K562 (cell line): ENCODE measurements around the gene SATB2. TPM values are rescaled to one million over a fixed set of nuclear protein-coding genes. Genes with fewer than 3 reads are reported as not detected.

Experiments
- ATAC-seq: fragments of 200-7000 bp; cut with Tn5 transposase; 3 replicates; pipeline ENCODE4 v1.9.1; 2020; ENCODE audit warnings: moderate library complexity
- BruUV-seq: library from RNA; stranded (reverse); fragments of 400-500 nt; replicated peaks from 2 replicates; lab custom pipeline; 2021; lab: Mats Ljungman, UMichigan
- CTCF ChIA-PET: fragments of 300-600 bp; formaldehyde crosslinking; extraction: SDS; loops from one replicate; lab custom pipeline; 2021; ENCODE audit warnings: low intra/inter-chr PET ratio; lab: Yijun Ruan, JAX
- POLR2A ChIA-PET: fragments of 300-600, 350-650 bp; sonication (Branson Sonifier 250); formaldehyde crosslinking; extraction: SDS; loops from one replicate; lab custom pipeline; 2021; ENCODE audit warnings: antibody characterized with exemption, inconsistent platforms; lab: Yijun Ruan, JAX
- DNase-seq, 4 experiments: peaks; one replicate each; pipeline versions ENCODE4 v3.0.0 to v3.0.0-alpha.2; 2011 to 2018; ENCODE audit warnings: low spot score in 3 of 4, mixed read lengths in 3 of 4; ENCODE audit errors: extremely low read depth in 1 of 4
- FAIRE-seq: peaks from 2 replicates; lab custom pipeline; 2011; peaks lifted over from hg19 to GRCh38; lab: Jason Lieb, UNC
- H2AFZ ChIP-seq: 2 replicates; pipeline ENCODE4 v1.6.0; 2011; ENCODE audit warnings: low read depth, low read length, control low read depth, inconsistent platforms
- H3K27ac ChIP-seq: fragments of 200-600 bp; 3 replicates; pipeline ENCODE4 v1.8.0; 2011; ENCODE audit warnings: low read depth, mild to moderate bottlenecking, control low read depth, inconsistent platforms, low read length, moderate library complexity, mixed read lengths; ENCODE audit errors: extremely low read depth
- H3K27me3 ChIP-seq, 2 experiments: fragments of 300-600 bp in 1 of 2; 2 replicates in 1 of 2; 3 replicates in 1 of 2; pipeline versions ENCODE4 v1.6.0 to v1.8.0; 2011; ENCODE audit warnings: inconsistent platforms in 2 of 2, low read length in 2 of 2, mild to moderate bottlenecking in 1 of 2, mixed read lengths in 1 of 2, moderate library complexity in 1 of 2; ENCODE audit not compliant: control insufficient read depth in 2 of 2, insufficient read depth in 2 of 2
- H3K36me3 ChIP-seq: fragments of 300-600 bp; 3 replicates; pipeline ENCODE4 v1.8.0; 2011; ENCODE audit warnings: mild to moderate bottlenecking, low read length, inconsistent platforms; ENCODE audit not compliant: control insufficient read depth, insufficient read depth
- H3K4me1 ChIP-seq, 2 experiments: fragments of 200-600 bp in 1 of 2; replicated peaks in 1 of 2; 2 replicates in 1 of 2; 3 replicates in 1 of 2; pipeline versions ENCODE4 v1.5.1 to v1.8.0; 2011; ENCODE audit warnings: inconsistent platforms in 2 of 2, low read length in 2 of 2, mild to moderate bottlenecking in 1 of 2, mixed read lengths in 1 of 2, moderate library complexity in 1 of 2; ENCODE audit not compliant: control insufficient read depth in 2 of 2, insufficient read depth in 2 of 2
- H3K4me2 ChIP-seq: 2 replicates; pipeline ENCODE4 v1.6.1; 2011; ENCODE audit warnings: low read length, control low read depth, inconsistent platforms, mixed read lengths; ENCODE audit not compliant: insufficient read depth
- H3K4me3 ChIP-seq: fragments of 200-600 bp; sonication (generic), shearing (Covaris generic); 2 replicates; pipeline ENCODE4 v1.5.1; 2016; ENCODE audit warnings: control low read depth, inconsistent platforms
- H3K79me2 ChIP-seq: fragments of 200-600 bp; 3 replicates; pipeline ENCODE4 v1.8.0; 2011; ENCODE audit warnings: low read length, inconsistent platforms; ENCODE audit not compliant: control insufficient read depth, insufficient read depth
- H3K9ac ChIP-seq, 2 experiments: 2 replicates each; pipeline versions ENCODE4 v1.6.0 to v1.6.1; 2011; ENCODE audit warnings: low read depth in 2 of 2, low read length in 2 of 2, control low read depth in 1 of 2, inconsistent platforms in 1 of 2, mild to moderate bottlenecking in 1 of 2, mixed read lengths in 1 of 2; ENCODE audit not compliant: insufficient read depth in 1 of 2
- H3K9me1 ChIP-seq: one replicate; pipeline ENCODE4 v1.6.0; 2011; ENCODE audit warnings: inconsistent platforms, mild to moderate bottlenecking, low read length, moderate library complexity; ENCODE audit not compliant: control insufficient read depth, insufficient read depth
- H3K9me3 ChIP-seq: replicated peaks from 2 replicates; pipeline ENCODE4 v1.5.1; 2011; ENCODE audit warnings: low read depth, low read length, inconsistent platforms; ENCODE audit not compliant: control insufficient read depth, insufficient read depth
- H4K20me1 ChIP-seq: replicated peaks from 2 replicates; pipeline ENCODE4 v1.6.1; 2011; ENCODE audit warnings: low read length, inconsistent platforms, mixed read lengths; ENCODE audit not compliant: control insufficient read depth, insufficient read depth
- ATF3 ChIP-seq, 2 experiments: fragments of 450-650 bp in 1 of 2; sonication (generic) in 1 of 2; formaldehyde crosslinking in 1 of 2; IDR thresholded peaks in 1 of 2; conservative IDR thresholded peaks in 1 of 2; 2 replicates each; pipeline versions ENCODE4 v1.6.1 to v1.8.1; 2016 to 2023; ENCODE audit warnings: mild to moderate bottlenecking in 2 of 2, moderate library complexity in 2 of 2, inconsistent platforms in 1 of 2, missing genetic modification reagents in 1 of 2
- CAMTA2 ChIP-seq: fragments of 250-450 bp; sonication (Bioruptor Pico); conservative IDR thresholded peaks from 2 replicates; pipeline ENCODE4 v1.5.1; 2022
- CEBPG ChIP-seq, 3 experiments: fragments of 200-800 bp in 1 of 3; sonication (Bioruptor generic) in 1 of 3; sonication (generic) in 1 of 3; formaldehyde crosslinking in 1 of 3; IDR thresholded peaks in 2 of 3; conservative IDR thresholded peaks in 1 of 3; 2 replicates each; pipeline versions ENCODE4 v1.6.1 to v1.8.0; 2016 to 2022; ENCODE audit warnings: missing compliant biosample characterization in 2 of 3, missing genetic modification characterization in 2 of 3, mild to moderate bottlenecking in 1 of 3, missing genetic modification reagents in 1 of 3
- DMBX1 ChIP-seq: fragments of 250-450 bp; sonication (Bioruptor Pico); IDR thresholded peaks from 2 replicates; pipeline ENCODE4 v1.8.0; 2022; ENCODE audit warnings: inconsistent platforms, mild to moderate bottlenecking, moderate library complexity, borderline replicate concordance
- FOXA3 ChIP-seq, 2 experiments: fragments of 450-650 bp in 1 of 2; sonication (generic) in 1 of 2; formaldehyde crosslinking; IDR thresholded peaks in 1 of 2; conservative IDR thresholded peaks in 1 of 2; 2 replicates each; pipeline versions ENCODE4 v1.4.0 to v1.8.0; 2020 to 2022; ENCODE audit warnings: mild to moderate bottlenecking in 2 of 2, missing genetic modification reagents in 1 of 2
- MBD1 ChIP-seq: fragments of 250-450 bp; sonication (Bioruptor Pico); IDR thresholded peaks from 2 replicates; pipeline ENCODE4 v1.8.0; 2022; ENCODE audit warnings: inconsistent platforms
- MED1 ChIP-seq: sonication (generic); formaldehyde crosslinking; IDR thresholded peaks from 2 replicates; pipeline ENCODE4 v1.8.1; 2023; ENCODE audit warnings: missing genetic modification reagents, borderline replicate concordance
- MEF2A ChIP-seq: IDR thresholded peaks from 2 replicates; pipeline ENCODE4 v1.6.1; 2011; ENCODE audit warnings: low read depth, mild to moderate bottlenecking, low read length, moderate library complexity; ENCODE audit not compliant: control insufficient read depth
- TBL1XR1 ChIP-seq, 2 experiments: IDR thresholded peaks; 2 replicates each; pipeline ENCODE4 v1.6.1; 2012; ENCODE audit warnings: improper control_type of control experiment in 2 of 2, low read length in 2 of 2, mild to moderate bottlenecking in 1 of 2
- U2AF2 ChIP-seq: fragments of 200-400 bp; formaldehyde crosslinking; optimal IDR thresholded peaks from 2 replicates; pipeline ENCODE3; 2017; ENCODE audit warnings: low read depth, mild to moderate bottlenecking, low read length
- ZNF23 ChIP-seq: fragments of 250-450 bp; sonication (Bioruptor Pico); IDR thresholded peaks from 2 replicates; pipeline ENCODE4 v1.4.0; 2020; ENCODE audit warnings: mild to moderate bottlenecking
- ZNF354B ChIP-seq: fragments of 250-450 bp; sonication (Bioruptor Pico); IDR thresholded peaks from 2 replicates; pipeline ENCODE4 v1.4.0; 2020
- WGBS: fragments of 100-300 bp; shearing (Covaris generic); methylation state at CpG from one replicate; pipeline ENCODE4 v1.1.6; 2016; ENCODE audit warnings: low coverage, mixed read lengths; ENCODE audit not compliant: insufficient coverage; ENCODE audit errors: missing lambda C conversion rate; 5-methylcytosine and 5-hydroxymethylcytosine counted together
- in situ Hi-C: fragments of 300-500 bp; cut with MboI; formaldehyde crosslinking; loops from 4 replicates; pipeline ENCODE4 v1.15.0; 2018; ENCODE audit warnings: inconsistent platforms, mixed read lengths
- intact Hi-C: fragments of 100-400 bp; cut with micrococcal nuclease; formaldehyde crosslinking; loops from 2 replicates; pipeline ENCODE4 v1.14.2; 2022
- polyA plus RNA-seq, 8 experiments: library from polyadenylated mRNA; depleted of rRNA in 4 of 8; stranded (reverse) in 5 of 8; unstranded in 3 of 8; fragments of >200 nt; fragmentation: Nextera tagmentation in 2 of 8; fragmentation: Illumina TruSeq in 1 of 8; extraction: Ambion mirVana in 2 of 8; extraction: Trizol in 1 of 8; gene quantifications; 2 replicates each; pipeline versions ENCODE4 v1.2.1 to v1.2.3, GENCODE V29; 2011 to 2014; ENCODE audit warnings: inconsistent platforms in 1 of 8, missing spikeins in 1 of 8
- total RNA-seq, 7 experiments: library from RNA; depleted of rRNA in 6 of 7; stranded (reverse); fragments of >200 nt in 6 of 7; fragmentation: Illumina TruSeq in 2 of 7; extraction: Trizol in 2 of 7; gene quantifications; 2 replicates each; pipeline versions ENCODE4 v1.2.1 to v1.2.3, GENCODE V29; 2011 to 2021; ENCODE audit warnings: low replicate concordance in 1 of 7

Gene SATB2
- total and polyA plus RNA-seq, 9 of the 15 experiments (the other 6 are each of a cell fraction or from before 2014, with no cell fraction given) = 4.5 to 34.0 (median 15.1) TPM

GRCh38 chr2:199278099-199278498 lies 179.6 kb downstream of the SATB2 start:
- H3K4me3 ChIP-seq = no peak overlapping the region
- no peak overlapping the region for H2AFZ ChIP-seq
- H3K27ac ChIP-seq = no peak overlapping the region
- TF ChIP-seq FOXA3 (CRISPR knock-in tag; conservative IDR thresholded peaks at IDR 0.05 in 1 of 2, IDR thresholded peaks at IDR 0.05 in 1 of 2) = peak in 1 of 2 experiments; percentile 36; a peak in 1 of 4 replicates
- no peak for TF ChIP-seq ZNF23 (CRISPR knock-in tag)
- no peak for TF ChIP-seq U2AF2
- H3K4me2 ChIP-seq = no peak overlapping the region
- no peaks in the 10 kb centered on the region for H3K4me1 ChIP-seq
- DNase-seq (peak in 2 of 4 experiments; percentile 7 to 12), ATAC-seq (peak; percentile 60), FAIRE-seq (no peak)
- H3K79me2 ChIP-seq = no peaks in the 10 kb centered on the region; the same call in 2 of the 3 replicates
- no peaks in the 10 kb centered on the region; the same call in 1 of the 2 replicates for H4K20me1 ChIP-seq
- BruUV-seq = no TSS peak
- CTCF ChIA-PET = no interaction called here
- H3K9me1 ChIP-seq = no peaks in the 10 kb centered on the region
- intact Hi-C loops (no loop called here), in situ Hi-C loops (no loop called here)
- no peaks in the 10 kb centered on the region for H3K9me3 ChIP-seq
- peaks cover 11% of the 10 kb centered on the region; the same call in 2 of the 3 replicates for H3K36me3 ChIP-seq
- H3K27me3 ChIP-seq = no peaks in the 10 kb centered on the region
- POLR2A ChIA-PET = no interaction called here
- WGBS = 45% methylated on average over 5 of the region's 5 CpGs
- no peak overlapping the region for H3K9ac ChIP-seq

- ATAC-seq (no peak), DNase-seq (no peak), FAIRE-seq (no peak)
- H4K20me1 ChIP-seq = no peaks in the 10 kb centered on the region; the same call in 1 of the 2 replicates
- ChIA-PET CTCF (no interaction called here), POLR2A (no interaction called here)
- WGBS = 76% methylated on average over 1 of the region's 1 CpG
- no peaks in the 10 kb centered on the region; the same call in 2 of the 3 replicates for H3K79me2 ChIP-seq
- intact Hi-C loops = no loop called here
- H3K9me3 ChIP-seq = no peaks in the 10 kb centered on the region
- H3K36me3 ChIP-seq = peaks cover 39% of the 10 kb centered on the region; the same call in 2 of the 3 replicates
- no TSS peak for BruUV-seq
- no peak overlapping the region for H3K4me2 ChIP-seq
- no peak overlapping the region for H3K27ac ChIP-seq
- no peak overlapping the region for H3K9ac ChIP-seq
- H3K9me1 ChIP-seq = no peaks in the 10 kb centered on the region
- H3K27me3 ChIP-seq = no peaks in the 10 kb centered on the region
- no peaks in the 10 kb centered on the region for H3K4me1 ChIP-seq
- no peak overlapping the region for H2AFZ ChIP-seq
- in situ Hi-C loops = no loop called here
- H3K4me3 ChIP-seq = no peak overlapping the region
- TF ChIP-seq DMBX1 (CRISPR knock-in tag) (no peak), CAMTA2 (CRISPR knock-in tag) (no peak), MED1 (no peak), TBL1XR1 (IDR thresholded peaks at IDR 0.05; ENCODE audit: low read length in 2 of 2) (no peak), CEBPG (CRISPR knock-in tag; IDR thresholded peaks at IDR 0.05) (no peak), CEBPG (tag; conservative IDR thresholded peaks at IDR 0.05 in 1 of 2, IDR thresholded peaks at IDR 0.05 in 1 of 2) (peak in 1 of 2 experiments; percentile 67; a peak in 2 of 4 replicates), ZNF354B (CRISPR knock-in tag) (no peak), ATF3 (IDR thresholded peaks at IDR 0.05) (peak; percentile 66), ATF3 (CRISPR knock-in tag; conservative IDR thresholded peaks at IDR 0.05) (no peak), MBD1 (CRISPR knock-in tag) (no peak), MEF2A (0 out of 2 replicates have a peak, but pooled peaks have one; percentile 47)
These were observed 184.7 kb downstream of the SATB2 start for GRCh38 chr2:199273042-199273511.
